Measurements from ENCODE around the gene C1orf198.

Gene C1orf198

DNA sequence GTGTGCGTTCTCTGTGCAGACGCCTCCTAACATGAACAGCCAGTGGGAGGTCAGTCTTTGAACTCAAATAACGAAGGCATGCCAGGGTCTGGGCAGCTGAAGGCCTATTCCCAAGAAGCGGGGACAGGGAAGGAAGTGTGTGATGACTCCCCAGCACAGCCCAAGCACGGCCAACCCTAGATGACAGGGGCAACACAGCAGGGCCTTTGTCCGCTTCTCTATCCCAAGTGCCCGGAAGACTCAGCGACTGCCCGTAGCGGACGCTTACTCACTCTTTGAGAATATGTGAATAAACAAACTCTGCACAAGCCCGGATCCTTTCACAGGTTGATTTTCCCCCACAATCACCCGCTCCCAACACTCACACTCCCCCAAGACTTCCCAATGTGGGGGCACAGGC lies 11.2 kb downstream of the C1orf198 start:
- no peak overlapping the region for H3K4me3 ChIP-seq (ENCODE audit: control insufficient read depth, low read depth, low read length)
- TF ChIP-seq, protein P1, sequence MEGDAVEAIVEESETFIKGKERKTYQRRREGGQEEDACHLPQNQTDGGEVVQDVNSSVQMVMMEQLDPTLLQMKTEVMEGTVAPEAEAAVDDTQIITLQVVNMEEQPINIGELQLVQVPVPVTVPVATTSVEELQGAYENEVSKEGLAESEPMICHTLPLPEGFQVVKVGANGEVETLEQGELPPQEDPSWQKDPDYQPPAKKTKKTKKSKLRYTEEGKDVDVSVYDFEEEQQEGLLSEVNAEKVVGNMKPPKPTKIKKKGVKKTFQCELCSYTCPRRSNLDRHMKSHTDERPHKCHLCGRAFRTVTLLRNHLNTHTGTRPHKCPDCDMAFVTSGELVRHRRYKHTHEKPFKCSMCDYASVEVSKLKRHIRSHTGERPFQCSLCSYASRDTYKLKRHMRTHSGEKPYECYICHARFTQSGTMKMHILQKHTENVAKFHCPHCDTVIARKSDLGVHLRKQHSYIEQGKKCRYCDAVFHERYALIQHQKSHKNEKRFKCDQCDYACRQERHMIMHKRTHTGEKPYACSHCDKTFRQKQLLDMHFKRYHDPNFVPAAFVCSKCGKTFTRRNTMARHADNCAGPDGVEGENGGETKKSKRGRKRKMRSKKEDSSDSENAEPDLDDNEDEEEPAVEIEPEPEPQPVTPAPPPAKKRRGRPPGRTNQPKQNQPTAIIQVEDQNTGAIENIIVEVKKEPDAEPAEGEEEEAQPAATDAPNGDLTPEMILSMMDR (conservative IDR thresholded peaks at IDR 0.05; ENCODE audit: control insufficient read depth, insufficient read depth, low read depth, low read length): no peak

GRCh38 chr1:230855886-230856285 lies 12.4 kb downstream of the C1orf198 start:
- TF ChIP-seq, protein P1 (conservative IDR thresholded peaks at IDR 0.05; ENCODE audit: control insufficient read depth, insufficient read depth, low read depth, low read length): no peak
- peak; percentile 39 for DNase-seq (ENCODE audit: low read depth)

More for the DNA sequence above, 11.2 kb downstream of the C1orf198 start:
- DNase-seq (ENCODE audit: low read depth): no peak

DNA sequence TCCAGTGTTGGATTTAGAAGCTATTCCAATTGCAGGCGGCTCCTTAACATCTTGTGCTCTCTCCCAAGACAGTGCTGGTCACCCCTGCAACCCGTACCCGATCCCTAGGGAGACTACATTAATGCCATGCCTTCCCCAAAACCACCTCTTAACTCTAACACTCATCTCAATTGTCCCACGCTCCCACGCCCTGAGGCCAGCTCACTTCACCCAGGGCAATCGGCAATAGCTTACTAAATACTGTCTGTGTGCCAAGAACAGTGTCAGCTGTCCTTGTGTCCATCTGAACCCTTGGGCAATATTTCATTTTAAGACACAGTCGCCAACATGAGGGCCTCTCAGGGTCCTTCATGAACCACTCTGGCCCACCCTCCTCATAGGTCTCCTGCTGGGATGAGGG lies 13.9 kb downstream of the C1orf198 start:
- TF ChIP-seq, protein P1 (conservative IDR thresholded peaks at IDR 0.05; ENCODE audit: control insufficient read depth, insufficient read depth, low read depth, low read length): no peak
- DNase-seq (ENCODE audit: low read depth): no peak
- H3K4me3 ChIP-seq (ENCODE audit: control insufficient read depth, low read depth, low read length): no peak overlapping the region

More at GRCh38 chr1:230855886-230856285, 12.4 kb downstream of the C1orf198 start:
- no peak overlapping the region for H3K4me3 ChIP-seq (ENCODE audit: control insufficient read depth, low read depth, low read length)

- H3K4me3 ChIP-seq (ENCODE audit: control insufficient read depth, low read depth, low read length): no peak overlapping the region
- DNase-seq (ENCODE audit: low read depth): no peak
- TF ChIP-seq, protein P1 (conservative IDR thresholded peaks at IDR 0.05; ENCODE audit: control insufficient read depth, insufficient read depth, low read depth, low read length): no peak
Measured at GRCh38 chr1:230853731-230854130, 14.6 kb downstream of the C1orf198 start.

DNA sequence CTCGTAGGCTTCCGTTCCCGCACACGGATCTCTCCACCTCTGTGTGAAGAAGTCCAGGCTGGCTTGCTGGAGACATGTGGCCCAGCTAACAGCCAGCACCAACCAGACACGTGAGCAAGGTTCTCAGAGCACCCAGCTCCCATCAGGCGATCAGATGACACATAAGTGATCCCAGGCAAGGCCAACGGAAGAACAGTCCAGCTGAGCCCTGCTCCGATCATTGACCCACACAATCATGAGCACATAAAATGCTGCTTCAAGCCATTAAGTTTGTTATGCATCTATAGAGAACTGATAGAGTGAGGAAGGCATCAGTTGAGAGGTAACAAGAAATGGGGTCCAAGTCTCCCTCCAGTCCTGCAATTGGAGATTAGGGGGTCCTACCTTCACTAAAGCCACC lies 15.4 kb downstream of the C1orf198 start:
- TF ChIP-seq, protein P1 (conservative IDR thresholded peaks at IDR 0.05; ENCODE audit: control insufficient read depth, insufficient read depth, low read depth, low read length): no peak
- DNase-seq (ENCODE audit: low read depth): no peak

DNA sequence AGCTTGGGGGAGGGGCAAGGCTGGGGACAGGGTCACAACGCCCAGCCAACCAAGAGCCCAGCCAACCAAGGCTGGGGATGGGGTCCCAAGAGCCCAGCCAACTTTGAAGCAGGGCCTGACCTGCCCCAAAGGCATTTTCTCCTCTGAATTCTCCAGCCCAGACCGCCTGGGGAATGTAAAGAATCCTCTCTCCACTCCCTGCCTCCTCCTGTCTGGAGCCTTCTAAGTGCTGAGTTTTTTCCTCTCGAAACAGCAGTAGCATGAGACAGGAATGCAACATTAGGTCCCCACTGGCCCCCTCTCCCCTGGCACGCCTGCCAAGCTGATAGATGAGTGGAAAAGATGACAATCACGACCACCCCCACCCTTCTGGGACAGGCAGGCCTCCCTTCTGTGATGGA lies 17.0 kb downstream of the C1orf198 start:
- no peak overlapping the region for H3K4me3 ChIP-seq (ENCODE audit: control insufficient read depth, low read depth, low read length)
- DNase-seq (ENCODE audit: low read depth): no peak
- TF ChIP-seq, protein P1 (conservative IDR thresholded peaks at IDR 0.05; ENCODE audit: control insufficient read depth, insufficient read depth, low read depth, low read length): no peak

More for the DNA sequence above, 15.4 kb downstream of the C1orf198 start:
- no peak overlapping the region for H3K4me3 ChIP-seq (ENCODE audit: control insufficient read depth, low read depth, low read length)

DNA sequence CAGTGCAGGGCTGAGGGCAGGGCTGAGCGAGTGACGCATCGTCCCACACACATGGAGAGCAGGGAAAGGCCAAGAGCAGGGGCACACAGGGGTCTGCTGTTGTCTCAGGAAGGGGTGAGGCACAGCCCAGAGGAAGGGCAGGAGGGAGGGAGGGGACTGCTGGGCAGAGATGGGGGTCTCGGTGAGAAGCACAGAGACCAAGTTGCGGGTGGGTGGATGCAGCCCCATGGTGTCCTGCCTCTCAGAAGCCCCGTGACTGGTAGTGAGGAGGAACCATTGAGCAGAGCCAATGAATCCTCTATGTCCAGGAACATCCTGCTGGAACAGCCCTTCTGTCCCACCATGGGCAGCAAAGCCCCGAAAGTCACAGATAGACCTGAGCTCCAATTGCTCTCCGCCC lies 17.8 kb downstream of the C1orf198 start:
- TF ChIP-seq, protein P1 (conservative IDR thresholded peaks at IDR 0.05; ENCODE audit: control insufficient read depth, insufficient read depth, low read depth, low read length): no peak
- no peak for DNase-seq (ENCODE audit: low read depth)
- H3K4me3 ChIP-seq (ENCODE audit: control insufficient read depth, low read depth, low read length): no peak overlapping the region
